SK-N-MC (cell line): ENCODE measurements around the gene TOM1L1.
A peak's percentile ranks its signal among the peaks of the same experiment; 100 is the strongest.

Experiments used
- DNase-seq: peaks from one replicate; pipeline ENCODE4 v3.0.0-alpha.2; 2011; ENCODE audit warnings: low read depth, low spot score
- H3K27ac ChIP-seq: fragments of 200-600 bp; sonication (generic); 2 replicates; pipeline ENCODE4 v1.5.1; 2016; ENCODE audit warnings: mixed run types
- H3K36me3 ChIP-seq: fragments of 200-600 bp; sonication (generic); 2 replicates; pipeline ENCODE4 v1.6.1; 2017; ENCODE audit warnings: antibody characterized with exemption, low read length, mixed read lengths; ENCODE audit not compliant: insufficient read depth
- H3K4me3 ChIP-seq: fragments of 200-600 bp; sonication (generic); 2 replicates; pipeline ENCODE4 v1.5.1; 2016
- H3K9ac ChIP-seq: fragments of 200-600 bp; sonication (generic); 2 replicates; pipeline ENCODE4 v1.8.0; 2017; ENCODE audit warnings: mixed run types, mixed read lengths; ENCODE audit not compliant: insufficient read length
- H3K9me3 ChIP-seq: fragments of 200-600 bp; sonication (generic); 2 replicates; pipeline ENCODE4 v1.6.1; 2017; ENCODE audit warnings: low read depth, mild to moderate bottlenecking, antibody characterized with exemption, low read length, moderate library complexity, mixed read lengths
- EZH2 ChIP-seq: fragments of 200-600 bp; sonication (generic); IDR thresholded peaks from one replicate; pipeline ENCODE4 v1.6.1; 2017; ENCODE audit warnings: antibody characterized with exemption
- FOXP2 ChIP-seq: optimal IDR thresholded peaks from 2 replicates; pipeline ENCODE3; 2011; ENCODE audit warnings: mild to moderate bottlenecking, moderate library complexity; ENCODE audit not compliant: insufficient read depth; ENCODE audit errors: extremely low read length, control extremely low read depth
- POLR2AphosphoS5 ChIP-seq: IDR thresholded peaks from 2 replicates; pipeline ENCODE4 v1.6.1; 2012; ENCODE audit warnings: mild to moderate bottlenecking, low read depth, low read length, borderline replicate concordance

The TOM1L1 gene

GRCh38 chr17:54888981-54889380 lies 11.7 kb upstream of the TOM1L1 start:
- Histone ChIP-seq H3K9ac (no peak overlapping the region), H3K9me3 (no peaks in the 10 kb centered on the region), H3K4me3 (no peak overlapping the region), H3K36me3 (no peaks in the 10 kb centered on the region), H3K27ac (no peak overlapping the region)
- TF ChIP-seq FOXP2 (no peak), POLR2AphosphoS5 (no peak), EZH2 (no peak)
- no peak for DNase-seq

GRCh38 chr17:54891176-54891821 lies 9.4 kb upstream of the TOM1L1 start:
- Histone ChIP-seq H3K36me3 (no peaks in the 10 kb centered on the region), H3K27ac (no peak overlapping the region), H3K9ac (no peak overlapping the region), H3K4me3 (no peak overlapping the region), H3K9me3 (no peaks in the 10 kb centered on the region)
- no peak for DNase-seq
- TF ChIP-seq POLR2AphosphoS5, result no peak
- TF ChIP-seq FOXP2, result no peak

GRCh38 chr17:54892360-54892759 lies 8.3 kb upstream of the TOM1L1 start:
- Histone ChIP-seq H3K36me3 (no peaks in the 10 kb centered on the region), H3K4me3 (no peak overlapping the region), H3K9me3 (no peaks in the 10 kb centered on the region), H3K27ac (no peak overlapping the region), H3K9ac (no peak overlapping the region)
- no peak for TF ChIP-seq POLR2AphosphoS5
- DNase-seq, result no peak

- no peak overlapping the region for H3K9ac ChIP-seq
- no peaks in the 10 kb centered on the region for H3K9me3 ChIP-seq
- no peak for DNase-seq
- no peak overlapping the region for H3K4me3 ChIP-seq
- TF ChIP-seq EZH2 (no peak), POLR2AphosphoS5 (no peak), FOXP2 (no peak)
- peak overlapping the region; percentile 38 for H3K27ac ChIP-seq
- peaks cover 4% of the 10 kb centered on the region for H3K36me3 ChIP-seq
Observed at GRCh38 chr17:54898576-54898975, 2.1 kb upstream of the TOM1L1 start.

DNA sequence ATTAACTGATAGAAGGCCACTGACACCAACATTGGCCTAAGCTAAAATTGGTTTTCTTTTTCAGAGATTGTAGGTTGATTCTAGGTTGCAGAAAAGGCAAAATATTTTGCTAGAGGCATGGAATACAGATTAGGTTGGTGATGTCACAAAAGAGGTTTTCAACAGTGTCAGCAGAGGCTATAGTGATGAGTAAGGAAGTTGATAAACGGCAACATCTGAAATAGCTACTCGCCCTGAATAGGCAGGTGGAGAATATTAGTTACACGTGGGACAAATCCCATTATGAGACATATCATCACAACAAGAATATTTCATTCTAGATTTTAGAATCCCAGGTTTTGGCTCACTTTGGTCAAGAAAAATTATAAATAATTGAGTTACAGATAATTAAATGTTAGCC lies 1.5 kb upstream of the TOM1L1 start:
- Histone ChIP-seq H3K36me3 (peaks cover 7% of the 10 kb centered on the region), H3K27ac (peak overlapping the region; percentile 38; the same call in 1 of the 2 replicates), H3K4me3 (peak overlapping the region; percentile 1; the same call in 1 of the 2 replicates), H3K9me3 (no peaks in the 10 kb centered on the region), H3K9ac (no peak overlapping the region)
- no peak for DNase-seq
- no peak for TF ChIP-seq POLR2AphosphoS5
- no peak for TF ChIP-seq FOXP2
- no peak for TF ChIP-seq EZH2

- Histone ChIP-seq H3K36me3 (peaks cover 12% of the 10 kb centered on the region), H3K9ac (peak overlapping the region; percentile 29), H3K9me3 (no peaks in the 10 kb centered on the region), H3K4me3 (peak overlapping the region; percentile 1; the same call in 1 of the 2 replicates), H3K27ac (no peak overlapping the region)
- no peak for DNase-seq
- TF ChIP-seq POLR2AphosphoS5, result no peak
- no peak for TF ChIP-seq FOXP2
- no peak for TF ChIP-seq EZH2
Observed at GRCh38 chr17:54899721-54900456, 763 bp upstream of the TOM1L1 start.

- DNase-seq, result peak; percentile 51
- Histone ChIP-seq H3K27ac (peak overlapping the region; percentile 44; the same call in 1 of the 2 replicates), H3K4me3 (no peak overlapping the region; the same call in 1 of the 2 replicates), H3K9ac (peak overlapping the region; percentile 89), H3K36me3 (peaks cover 26% of the 10 kb centered on the region), H3K9me3 (no peaks in the 10 kb centered on the region)
- TF ChIP-seq FOXP2 (no peak), POLR2AphosphoS5 (no peak), EZH2 (no peak)
Observed at GRCh38 chr17:54901230-54901822, 674 bp downstream of the TOM1L1 start.

- TF ChIP-seq EZH2, result no peak
- peaks cover 33% of the 10 kb centered on the region for H3K36me3 ChIP-seq
- 0 out of 2 replicates have a peak overlapping the region, but pooled peaks have one; percentile 7 for H3K27ac ChIP-seq
- H3K4me3 ChIP-seq, result no peak overlapping the region; the same call in 1 of the 2 replicates
- no peaks in the 10 kb centered on the region for H3K9me3 ChIP-seq
- no peak for DNase-seq
- H3K9ac ChIP-seq, result peak overlapping the region; percentile 89
Observed at GRCh38 chr17:54902017-54902416, 1.4 kb downstream of the TOM1L1 start.
